GM18858 (cell line): ENCODE data around the gene DNAH10.

Experiments used
- ATAC-seq: cut with Tn5 transposase; IDR thresholded peaks from one replicate; pipeline ENCODE4 v1.9.1; 2021; ENCODE audit not compliant: unreplicated experiment

DNAH10 gene

DNA sequence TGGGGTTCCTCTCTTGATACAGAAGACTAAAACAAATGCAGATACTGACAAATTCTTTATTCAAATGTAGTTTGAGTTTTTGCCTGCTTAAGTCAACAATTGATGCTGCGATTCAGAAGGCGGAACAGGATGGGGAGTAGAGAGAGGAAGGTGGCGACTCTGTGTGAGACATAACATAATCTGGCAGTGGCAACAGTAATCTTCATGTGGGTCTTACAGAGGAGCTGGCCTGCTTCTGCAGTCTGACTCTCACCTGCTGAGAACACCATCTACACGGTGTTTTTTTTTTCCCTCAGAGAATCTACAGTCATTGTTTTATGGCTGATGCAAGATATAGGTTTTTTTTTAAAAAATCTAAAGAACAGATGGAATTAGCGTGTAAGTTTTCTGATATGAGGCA lies 200.4 kb downstream of the DNAH10 start:
- no peak for ATAC-seq

DNA sequence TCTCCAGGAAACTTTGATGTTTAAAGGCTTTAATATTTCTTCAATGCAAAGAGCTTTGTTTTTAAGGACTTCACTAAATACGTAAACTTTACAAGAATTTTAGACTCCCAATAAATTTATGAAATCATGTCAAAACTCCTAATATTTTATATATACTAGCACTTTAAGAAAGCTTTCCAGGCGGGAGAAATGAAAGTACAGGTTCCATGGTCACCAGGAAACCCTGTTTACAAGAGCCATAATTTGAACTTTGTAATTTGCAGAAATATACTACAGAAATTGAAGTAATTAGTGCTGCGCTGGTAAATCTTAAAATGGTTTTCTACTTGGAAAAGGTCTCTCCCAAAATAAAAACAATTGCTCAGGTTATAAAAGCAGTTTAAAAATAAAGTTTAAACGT lies 201.7 kb downstream of the DNAH10 start:
- no peak for ATAC-seq

DNA sequence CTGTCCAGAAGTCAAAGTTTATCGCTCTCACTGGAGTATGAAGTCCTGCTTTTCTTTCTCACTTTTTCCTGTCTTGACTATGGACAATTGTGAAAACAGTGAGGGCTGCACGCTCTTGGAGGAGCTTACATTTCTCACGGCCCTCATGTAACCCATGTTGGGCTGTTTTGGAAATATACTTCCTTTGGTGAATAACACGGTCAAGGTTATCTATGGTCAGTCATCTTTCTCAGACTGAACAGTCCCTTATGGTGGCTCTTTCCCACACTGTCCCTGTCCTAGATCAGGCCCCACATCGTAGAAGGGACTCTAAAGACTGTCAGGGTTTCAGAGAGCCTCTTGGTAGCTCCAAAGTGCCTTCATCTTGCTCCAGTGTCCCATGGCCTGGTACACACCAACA lies 203.3 kb downstream of the DNAH10 start:
- ATAC-seq, result no peak

DNA sequence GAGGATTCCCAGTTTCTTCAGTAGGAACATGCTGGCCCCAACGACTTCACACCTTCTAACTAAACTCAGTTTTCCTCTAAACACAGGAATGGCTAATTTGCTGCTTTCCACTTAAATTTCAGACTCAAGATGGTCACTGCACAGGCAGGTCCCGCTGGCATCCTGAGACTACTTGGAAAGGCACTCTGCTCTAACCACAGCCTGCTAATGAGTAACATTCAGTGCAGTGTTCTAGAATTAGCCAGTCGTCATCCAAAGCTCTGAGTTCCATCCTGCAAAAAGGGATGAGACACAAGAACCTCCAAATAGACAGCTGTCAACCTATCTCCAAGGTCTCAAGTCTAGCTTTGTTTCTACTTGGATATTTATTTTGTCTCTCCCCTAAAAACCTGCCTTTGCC lies 204.5 kb downstream of the DNAH10 start:
- ATAC-seq, result no peak

DNA sequence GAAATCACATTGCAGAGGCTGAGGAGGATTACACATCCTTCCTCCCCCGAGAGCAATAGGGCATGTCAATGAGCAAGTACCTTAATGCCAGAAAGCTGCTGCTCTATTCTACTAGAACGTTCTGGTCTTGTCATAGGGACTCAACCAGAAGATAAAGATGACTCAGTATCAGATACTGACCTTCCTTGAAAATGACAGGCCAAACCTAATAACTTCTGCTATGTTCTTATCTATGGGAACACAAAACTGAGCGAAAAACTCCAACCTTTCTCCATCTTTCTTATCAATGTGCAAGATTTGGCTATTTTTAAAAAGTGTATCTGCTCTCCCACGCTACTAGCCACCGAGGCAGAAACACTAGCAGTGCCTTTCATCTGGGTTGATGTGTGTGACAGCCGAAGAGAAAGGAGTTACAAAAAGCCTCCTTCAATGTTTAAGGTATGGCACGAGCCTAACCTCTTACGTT lies 205.1 kb downstream of the DNAH10 start:
- no peak for ATAC-seq

DNA sequence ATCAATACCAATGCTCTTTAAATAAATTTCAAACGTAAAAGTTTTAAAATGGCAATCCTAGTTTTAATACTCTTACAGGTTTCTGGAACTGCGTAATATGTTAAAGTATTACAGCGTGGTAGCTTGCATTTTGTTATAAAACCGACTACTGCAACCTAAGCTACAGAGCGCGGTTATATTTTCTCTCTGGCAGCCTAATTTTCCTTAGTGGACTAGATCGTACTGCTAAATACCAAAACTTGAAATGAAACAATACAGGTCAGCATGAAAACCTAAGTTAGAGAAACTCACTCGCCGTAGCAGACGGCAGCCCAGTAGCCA lies 209.3 kb downstream of the DNAH10 start:
- no peak for ATAC-seq

DNA sequence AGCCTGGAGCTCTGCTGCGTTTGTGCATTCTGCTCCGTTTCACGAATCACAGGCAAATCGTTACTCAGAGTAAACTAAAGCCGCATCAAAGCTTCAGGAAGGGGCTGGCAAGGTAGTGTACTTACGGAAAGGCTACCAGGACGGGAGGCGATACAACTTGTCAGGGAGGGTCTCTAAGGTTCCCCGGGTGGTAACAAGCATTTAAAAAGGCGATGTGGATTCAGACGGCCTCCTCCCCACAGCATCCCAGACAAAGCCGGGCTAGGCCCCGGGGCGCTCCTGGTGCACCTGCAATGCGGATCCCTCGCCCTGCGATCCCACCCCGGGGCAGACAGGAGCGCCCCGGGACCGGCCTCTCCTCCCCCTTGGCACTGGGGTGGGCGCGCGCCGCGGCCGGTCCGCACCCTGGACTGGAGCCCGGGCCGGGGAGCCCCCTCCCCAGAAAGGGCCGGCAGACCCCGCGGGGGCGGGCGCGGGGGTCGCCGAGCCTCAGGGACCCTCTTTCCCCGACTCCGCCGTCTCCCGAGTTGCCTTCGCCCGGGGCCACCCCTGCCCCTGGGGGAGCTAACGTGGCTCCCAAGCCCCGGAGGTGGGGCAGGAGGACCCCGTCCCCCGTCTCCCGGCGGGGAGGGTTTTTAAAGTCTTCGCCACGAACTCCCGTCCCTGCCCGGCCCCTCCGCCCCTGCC lies 209.8 kb downstream of the DNAH10 start:
- ATAC-seq, result peak; percentile 1

DNA sequence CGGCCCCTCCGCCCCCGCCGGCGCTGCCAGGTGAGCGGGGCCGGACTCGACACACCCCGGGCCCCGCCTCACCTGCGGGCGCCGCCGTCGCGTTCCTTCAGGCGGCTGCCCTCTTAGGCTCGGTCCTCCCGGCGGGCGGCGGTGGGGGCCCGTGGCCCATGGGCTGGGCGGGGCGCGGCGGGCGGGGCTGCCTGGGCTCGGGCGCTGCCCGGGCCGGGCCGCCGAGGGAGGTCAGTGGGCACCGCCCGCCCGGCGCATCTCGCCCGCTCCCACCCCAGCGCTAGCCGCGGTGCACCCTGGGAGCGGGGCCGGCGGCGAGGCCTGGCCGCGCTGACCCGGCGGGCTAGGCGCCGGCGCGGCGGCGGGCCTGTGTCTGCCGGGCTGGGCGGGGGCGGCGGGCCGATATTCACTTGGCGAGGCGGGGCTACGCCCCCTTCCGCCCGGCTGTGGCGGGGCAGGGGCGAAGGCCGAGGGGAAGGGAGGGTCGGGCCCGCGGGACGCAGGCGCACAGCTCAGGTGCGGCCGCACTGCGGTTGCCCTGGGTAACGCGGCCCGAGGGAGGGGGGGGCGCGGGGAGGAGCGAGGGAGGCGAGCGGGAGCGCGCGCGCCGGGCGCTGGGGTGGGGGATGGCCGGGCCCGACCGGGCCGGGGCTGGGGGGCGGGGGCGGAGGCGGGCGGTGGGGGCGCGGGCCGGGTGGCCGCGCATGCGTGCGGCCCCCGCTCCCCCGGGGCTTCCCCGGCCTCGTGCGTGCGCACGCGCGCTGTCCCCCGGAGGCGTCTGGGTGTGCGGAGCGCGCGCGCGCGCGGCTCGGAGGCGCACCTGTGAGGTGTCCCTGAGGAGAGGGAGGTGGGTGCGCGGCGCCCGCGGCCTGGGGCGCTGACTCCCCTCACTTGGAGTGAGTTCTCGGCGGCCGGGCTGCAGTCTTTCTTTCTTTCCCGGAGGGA lies 210.6 kb downstream of the DNAH10 start, which contains the start of the genes CCDC92 and ZNF664:
TSS of gene CCDC92 (minus strand) at position 375 of the 945 bp plus-strand sequence. CDS start 28,526 bp downstream, outside the sequence.
TSS of gene ZNF664 (plus strand) at position 759 of the 945 bp plus-strand sequence. CDS start 38,930 bp downstream, outside the sequence.
- ATAC-seq, result peak; percentile 75

DNA sequence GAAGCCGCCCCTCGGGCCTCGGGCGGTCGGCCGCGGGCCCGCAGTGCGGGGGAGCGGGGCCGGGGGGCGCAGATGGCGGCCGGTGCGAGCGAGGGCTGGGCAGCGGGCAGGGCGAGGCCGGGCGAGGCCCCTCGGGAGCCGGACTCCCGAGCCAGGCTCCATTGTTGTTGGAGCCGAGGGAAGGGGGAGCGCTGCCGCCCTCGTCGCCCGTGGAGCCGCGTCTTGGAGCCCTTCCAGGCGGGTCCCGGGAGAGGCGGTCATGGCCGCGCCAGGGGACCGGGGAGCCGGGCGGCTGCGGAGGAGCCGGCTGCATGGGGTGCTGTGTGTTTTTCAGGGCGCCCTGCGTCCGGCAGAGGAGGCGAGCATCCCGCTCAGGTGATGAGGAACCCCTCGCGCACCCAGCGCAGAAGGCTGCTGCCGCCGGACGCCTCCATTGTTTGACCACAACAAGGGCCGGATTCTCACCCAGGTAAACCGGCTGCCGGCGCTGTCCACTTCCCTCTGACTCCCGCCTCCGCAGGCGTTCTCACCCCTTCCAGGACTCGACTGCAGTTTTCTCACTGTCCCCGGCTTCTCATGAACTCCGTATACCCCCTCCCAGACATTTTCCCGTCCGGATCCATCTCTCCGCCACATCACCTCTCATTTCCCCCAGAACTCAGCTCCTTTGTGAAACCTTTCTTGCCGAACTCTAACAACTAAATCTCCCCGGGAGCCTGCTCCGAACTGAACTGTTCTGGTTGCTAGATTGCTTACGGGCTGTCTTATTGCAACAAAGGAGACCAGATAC lies 211.6 kb downstream of the DNAH10 start:
- ATAC-seq, result peak; percentile 8

DNA sequence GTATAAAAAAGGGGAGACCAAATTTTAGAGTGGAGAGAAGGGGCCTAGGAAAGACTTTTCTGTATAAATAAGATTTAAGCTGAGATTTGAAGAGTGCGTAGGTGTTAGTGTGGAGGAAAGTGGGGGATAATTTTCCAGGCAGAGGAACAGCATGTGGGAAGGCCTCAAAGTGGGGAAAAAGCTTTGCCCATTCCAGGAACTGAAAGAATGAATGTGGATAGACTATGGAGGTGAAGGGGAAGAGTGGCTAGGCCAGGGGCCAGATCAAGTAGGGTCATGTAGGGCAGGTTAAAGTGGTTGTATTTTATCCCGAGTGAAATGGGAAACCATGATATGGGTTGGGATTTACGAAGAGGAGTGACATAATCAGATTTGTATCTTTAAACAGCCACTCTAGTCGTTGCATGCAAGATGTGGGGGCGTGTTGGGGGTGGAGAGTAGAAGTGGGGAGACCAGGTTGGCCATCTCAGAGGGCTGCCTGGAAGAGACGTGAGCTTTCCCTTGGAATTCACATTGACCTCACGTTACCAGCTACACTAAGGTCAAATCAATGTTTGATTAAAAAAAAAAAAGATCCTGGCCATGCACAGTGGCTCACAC lies 214.2 kb downstream of the DNAH10 start:
- no peak for ATAC-seq

DNA sequence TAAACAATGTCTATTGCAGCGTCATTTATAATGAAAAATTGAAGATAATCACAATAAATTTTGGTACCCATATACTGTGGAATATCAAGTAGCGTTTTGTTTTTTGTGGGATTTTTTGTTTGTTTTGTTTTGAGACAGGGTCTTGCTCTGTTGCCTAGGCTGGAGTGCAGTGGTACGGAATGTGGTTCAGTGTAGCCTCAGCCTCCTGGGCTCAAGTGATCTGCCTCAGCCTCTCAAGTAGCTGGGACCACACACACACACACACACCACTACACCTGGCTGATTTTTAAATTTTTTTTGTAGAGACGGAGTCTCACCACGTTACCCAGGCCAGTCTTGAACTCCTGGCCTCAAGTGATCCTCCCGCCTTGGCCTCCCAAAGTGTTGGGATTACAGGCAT lies 217.5 kb downstream of the DNAH10 start:
- ATAC-seq, result no peak

DNA sequence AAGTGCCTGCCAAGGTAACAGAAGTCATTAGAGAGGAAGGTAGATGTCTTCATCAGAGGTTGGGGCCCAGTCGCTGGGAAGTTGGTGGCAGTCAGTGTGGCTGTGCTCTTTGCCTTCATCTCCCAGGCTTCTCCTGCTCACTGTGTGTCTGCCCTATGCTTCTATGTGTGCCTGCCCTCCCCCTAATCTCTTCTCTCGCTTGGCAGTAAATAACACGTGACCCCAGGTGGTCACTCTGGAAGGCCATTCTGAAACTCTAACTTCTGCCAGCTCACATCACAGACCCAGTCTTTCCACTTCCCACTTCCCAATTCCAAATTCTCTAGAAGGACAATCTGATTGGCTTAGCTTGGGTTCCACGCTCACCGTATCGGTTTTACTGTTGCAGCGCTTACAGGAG lies 220.2 kb downstream of the DNAH10 start:
- ATAC-seq, result no peak

DNA sequence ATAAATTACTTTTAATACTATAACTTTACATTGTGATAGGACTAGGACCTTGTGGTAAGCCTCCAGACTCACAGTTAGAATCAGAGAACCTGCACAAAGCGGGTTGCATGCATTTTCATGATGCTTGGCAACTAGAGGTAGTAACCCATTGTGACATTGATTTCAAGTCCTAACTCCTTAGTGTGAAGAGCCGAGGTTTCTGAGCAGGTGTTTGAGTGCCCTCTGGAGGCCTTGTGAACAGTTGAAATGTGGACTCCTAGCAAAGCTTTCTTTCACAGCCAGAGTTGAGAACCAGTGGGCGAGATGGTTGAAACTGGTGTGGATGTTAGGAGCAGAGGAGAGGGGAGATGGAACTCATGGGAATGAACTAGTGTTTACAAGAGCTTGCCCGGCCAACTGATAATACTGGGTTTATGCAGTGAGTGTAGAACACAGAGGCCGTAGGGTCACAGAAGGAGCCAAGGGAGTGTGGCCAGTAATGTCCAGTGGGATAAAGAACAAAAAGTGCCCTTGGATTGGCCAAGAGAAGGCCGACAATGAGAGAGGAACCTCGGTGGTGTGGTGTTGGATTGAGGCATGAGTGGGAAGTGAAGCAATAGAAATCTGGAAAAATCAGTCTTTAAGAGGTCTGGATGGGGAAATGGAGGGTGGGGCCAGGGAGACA lies 221.9 kb downstream of the DNAH10 start:
- no peak for ATAC-seq

DNA sequence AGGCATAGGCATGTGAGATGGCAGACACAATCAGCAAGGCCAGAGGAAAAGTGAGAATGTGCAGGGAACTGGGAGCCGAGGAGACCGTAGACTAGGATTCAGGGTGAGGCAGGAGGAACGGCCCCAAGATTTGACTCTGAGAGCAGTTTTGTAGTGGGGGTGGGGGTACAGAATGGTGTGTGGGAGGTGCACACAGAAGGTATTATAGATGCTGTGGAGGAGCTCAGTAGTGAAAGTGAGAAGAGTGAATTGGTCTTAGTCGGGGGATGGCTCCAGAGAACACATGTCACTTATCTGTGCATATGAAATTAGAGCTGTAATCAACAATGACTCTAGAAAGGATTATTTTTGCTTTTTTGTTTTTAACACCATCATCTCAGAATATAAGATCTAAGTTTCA lies 222.8 kb downstream of the DNAH10 start:
- ATAC-seq, result no peak
